ENCODE measurements around the gene SMIM10.

DNA sequence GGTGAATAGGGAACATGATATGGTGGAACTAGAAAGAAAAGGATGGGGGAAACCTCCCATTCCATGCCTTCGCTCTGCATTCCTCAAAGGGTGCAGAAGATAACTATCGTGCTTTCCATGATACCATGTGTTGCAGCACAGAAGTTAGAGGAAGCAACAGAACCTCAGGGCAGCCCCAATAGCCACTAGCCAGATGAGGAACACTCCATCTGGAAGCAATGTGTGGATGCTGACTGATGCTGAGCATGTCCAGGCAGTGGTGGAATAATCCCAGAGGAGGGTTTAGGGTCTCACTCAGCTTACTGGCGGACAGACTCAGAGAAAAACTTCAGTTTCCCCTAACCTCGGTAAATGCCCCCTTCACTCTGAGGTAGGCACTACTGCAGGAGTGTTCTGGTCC lies 7.5 kb downstream of the SMIM10 start:
- TF ChIP-seq, protein P1, sequence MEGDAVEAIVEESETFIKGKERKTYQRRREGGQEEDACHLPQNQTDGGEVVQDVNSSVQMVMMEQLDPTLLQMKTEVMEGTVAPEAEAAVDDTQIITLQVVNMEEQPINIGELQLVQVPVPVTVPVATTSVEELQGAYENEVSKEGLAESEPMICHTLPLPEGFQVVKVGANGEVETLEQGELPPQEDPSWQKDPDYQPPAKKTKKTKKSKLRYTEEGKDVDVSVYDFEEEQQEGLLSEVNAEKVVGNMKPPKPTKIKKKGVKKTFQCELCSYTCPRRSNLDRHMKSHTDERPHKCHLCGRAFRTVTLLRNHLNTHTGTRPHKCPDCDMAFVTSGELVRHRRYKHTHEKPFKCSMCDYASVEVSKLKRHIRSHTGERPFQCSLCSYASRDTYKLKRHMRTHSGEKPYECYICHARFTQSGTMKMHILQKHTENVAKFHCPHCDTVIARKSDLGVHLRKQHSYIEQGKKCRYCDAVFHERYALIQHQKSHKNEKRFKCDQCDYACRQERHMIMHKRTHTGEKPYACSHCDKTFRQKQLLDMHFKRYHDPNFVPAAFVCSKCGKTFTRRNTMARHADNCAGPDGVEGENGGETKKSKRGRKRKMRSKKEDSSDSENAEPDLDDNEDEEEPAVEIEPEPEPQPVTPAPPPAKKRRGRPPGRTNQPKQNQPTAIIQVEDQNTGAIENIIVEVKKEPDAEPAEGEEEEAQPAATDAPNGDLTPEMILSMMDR (IDR thresholded peaks at IDR 0.05; ENCODE audit: borderline replicate concordance, extremely low read depth, low read length, poor library complexity, severe bottlenecking) = no peak
- TF ChIP-seq EZH2 (IDR thresholded peaks at IDR 0.05; ENCODE audit: borderline replicate concordance, low read depth, low read length, severe bottlenecking) = no peak
